CD8-positive, alpha-beta memory T cell (primary cell): ENCODE results near the gene BTF3. TPM values are rescaled to one million over a fixed set of nuclear protein-coding genes. Genes with fewer than 3 reads are reported as not detected.
"Not testable (repeated sequence)": the region's sequence is repeated elsewhere in the genome, so short reads cannot be mapped to it uniquely, and the experiment has no call there.

Source experiments
- CTCF ChIA-PET: fragments of 350-600 bp; sonication (Branson Sonifier 250); formaldehyde crosslinking; loops from one replicate; lab custom pipeline; 2021; ENCODE audit warnings: antibody characterized with exemption; lab: Charles Lee
- POLR2A ChIA-PET: fragments of 350-600 bp; sonication (Branson Sonifier 250); formaldehyde crosslinking; loops from one replicate; lab custom pipeline; 2021; ENCODE audit warnings: antibody characterized with exemption; lab: Charles Lee
- DNase-seq, 5 donors: peaks; one replicate each; pipeline versions ENCODE4 v3.0.0 to v3.0.0-alpha.2; 2020 to 2022; ENCODE audit warnings: mixed read lengths in 1 of 5
- H3K27ac ChIP-seq: one replicate; pipeline ENCODE4 v1.7.0; 2013; ENCODE audit warnings: low read depth, mild to moderate bottlenecking, low read length, moderate library complexity
- H3K27me3 ChIP-seq: 2 replicates; pipeline ENCODE4 v1.7.0; 2013; ENCODE audit warnings: low read length, mild to moderate bottlenecking; ENCODE audit not compliant: insufficient read depth, poor library complexity, severe bottlenecking
- H3K36me3 ChIP-seq: 2 replicates; pipeline ENCODE4 v1.7.0; 2013; ENCODE audit warnings: mild to moderate bottlenecking, low read length, moderate library complexity; ENCODE audit not compliant: insufficient read depth
- H3K4me1 ChIP-seq: 2 replicates; pipeline ENCODE4 v1.7.0; 2013; ENCODE audit warnings: mild to moderate bottlenecking, low read length, moderate library complexity; ENCODE audit not compliant: insufficient read depth
- H3K4me3 ChIP-seq: 2 replicates; pipeline ENCODE4 v1.7.0; 2013; ENCODE audit warnings: mild to moderate bottlenecking, low read length
- H3K9me3 ChIP-seq: 2 replicates; pipeline ENCODE4 v1.7.0; 2013; ENCODE audit warnings: mild to moderate bottlenecking, low read length
- H3K27ac Mint-ChIP-seq, 8 donors: one replicate each; pipeline ENCODE4 v1.8.0; 2020 to 2021; ENCODE audit warnings: mixed read lengths in 8 of 8, mild to moderate bottlenecking in 6 of 8, inconsistent platforms in 3 of 8, moderate library complexity in 3 of 8
- H3K27me3 Mint-ChIP-seq, 2 donors: one replicate each; pipeline ENCODE4 v1.8.0; 2020 to 2021; ENCODE audit warnings: mixed read lengths in 2 of 2, mild to moderate bottlenecking in 1 of 2, moderate library complexity in 1 of 2
- H3K36me3 Mint-ChIP-seq, 3 donors: one replicate each; pipeline ENCODE4 v1.8.0; 2020 to 2021; ENCODE audit warnings: mixed read lengths in 3 of 3, inconsistent platforms in 1 of 3, mild to moderate bottlenecking in 1 of 3
- H3K4me1 Mint-ChIP-seq, 3 donors: one replicate each; pipeline ENCODE4 v1.8.0; 2020 to 2021; ENCODE audit warnings: mixed read lengths in 3 of 3, inconsistent platforms in 1 of 3, mild to moderate bottlenecking in 1 of 3
- H3K4me3 Mint-ChIP-seq, 7 donors: one replicate each; pipeline ENCODE4 v1.8.0; 2020 to 2021; ENCODE audit warnings: mixed read lengths in 7 of 7, mild to moderate bottlenecking in 6 of 7, moderate library complexity in 4 of 7, inconsistent platforms in 2 of 7
- H3K9me3 Mint-ChIP-seq, 5 donors: one replicate each; pipeline ENCODE4 v1.8.0; 2020 to 2022; ENCODE audit warnings: mixed read lengths in 5 of 5, mild to moderate bottlenecking in 3 of 5, moderate library complexity in 2 of 5, inconsistent platforms in 1 of 5
- polyA plus RNA-seq: library from polyadenylated mRNA; unstranded; fragments of 300-500 nt; fragmentation: Illumina TruSeq; gene quantifications from one replicate; pipeline ENCODE4 v1.2.3, GENCODE V29; 2021
- total RNA-seq, 2 experiments: library from RNA; stranded (reverse); gene quantifications; one replicate each; pipeline ENCODE4 v1.2.3, GENCODE V29; 2021

The BTF3 gene
- total and polyA plus RNA-seq, 3 experiments from 2014 or later: 675 to 1,053 (median 1,052) TPM

DNA sequence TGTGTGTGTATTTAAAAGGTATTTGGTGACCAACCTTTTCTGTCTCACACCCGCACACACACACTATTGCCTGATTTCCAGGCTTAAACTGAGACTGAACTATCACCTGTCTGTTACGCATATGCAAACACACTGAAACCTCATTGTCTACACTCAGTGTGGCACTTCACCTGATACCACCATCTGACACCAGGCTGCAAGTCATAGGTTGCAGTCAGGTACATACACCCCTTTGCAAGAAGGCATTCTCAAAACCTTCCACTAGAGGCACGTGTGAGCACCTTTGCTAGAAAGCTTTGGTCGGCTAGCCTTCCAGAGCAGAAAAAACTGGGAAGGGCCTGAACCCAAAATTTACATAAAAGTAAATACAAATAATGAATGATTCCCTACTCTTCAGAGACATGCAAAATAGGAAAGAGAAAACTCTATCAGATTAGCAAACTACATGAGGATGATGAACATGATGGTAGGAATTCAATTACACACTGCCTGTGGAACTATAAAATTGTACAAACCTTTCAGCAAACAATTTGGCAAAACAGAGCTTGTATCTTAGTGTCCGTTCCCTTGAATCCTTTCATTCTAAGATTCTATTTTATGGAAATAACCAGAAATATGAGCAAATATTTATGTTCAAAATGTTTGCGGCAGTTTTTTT is 43.7 kb upstream of the BTF3 start:
- H3K27me3 Mint-ChIP-seq: peaks cover 64 to 80% of the 10 kb centered on the region in 2 donors
- H3K9me3 ChIP-seq: peaks cover 3% of the 10 kb centered on the region
- ChIA-PET POLR2A (no interaction called here), CTCF (interaction anchor here (1.4 to 2.0 kb wide), 5 partner anchors 10 to 239 kb away, joined by 3 to 11 read pairs (median 4); no protein-coding TSS in a partner anchor)
- H3K36me3 ChIP-seq: no peaks in the 10 kb centered on the region
- H3K9me3 Mint-ChIP-seq: peaks cover 8 to 13% (median 12%) of the 10 kb centered on the region in 5 donors
- H3K4me1 Mint-ChIP-seq: peaks cover 5 to 8% (median 7%) of the 10 kb centered on the region in 3 donors
- no peaks in the 10 kb centered on the region for H3K36me3 Mint-ChIP-seq
- no peak overlapping the region for H3K27ac ChIP-seq
- H3K27me3 ChIP-seq: peaks cover 56% of the 10 kb centered on the region
- H3K4me3 Mint-ChIP-seq: peak overlapping the region in 1 of 7 donors; percentile 22
- H3K4me3 ChIP-seq: no peak overlapping the region
- H3K27ac Mint-ChIP-seq: peak overlapping the region in 1 of 8 donors; percentile 28
- peak in 3 of 5 donors; percentile 30 to 58 (median 36) for DNase-seq
- peaks cover 4% of the 10 kb centered on the region for H3K4me1 ChIP-seq

DNA sequence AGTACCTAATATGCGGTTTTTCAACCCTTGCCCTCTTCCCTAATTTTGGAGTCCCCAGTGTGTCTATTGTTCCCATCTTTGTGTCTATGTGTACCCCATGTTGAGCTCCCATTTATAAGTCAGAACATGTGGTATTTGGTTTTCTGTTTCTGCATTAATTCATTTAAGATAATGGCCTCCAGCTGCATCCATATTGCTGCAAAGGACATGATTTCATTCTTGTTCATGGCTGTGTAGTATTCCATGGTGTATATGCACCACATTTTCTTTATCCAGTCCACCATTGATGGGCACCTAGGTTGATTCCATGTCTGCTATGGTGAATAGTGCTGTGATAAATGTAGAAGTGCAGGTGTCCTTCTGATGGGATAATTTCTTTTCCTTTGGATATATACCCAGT is 41.8 kb upstream of the BTF3 start:
- DNase-seq, H3K9me3 ChIP-seq, H3K4me3 ChIP-seq, H3K36me3 ChIP-seq, H3K9me3 Mint-ChIP-seq, H3K4me1 Mint-ChIP-seq, H3K27ac Mint-ChIP-seq, H3K27ac ChIP-seq, H3K36me3 Mint-ChIP-seq, H3K4me3 Mint-ChIP-seq, POLR2A ChIA-PET, H3K4me1 ChIP-seq: not testable (repeated sequence)
- peaks cover 52 to 85% of the 10 kb centered on the region in 2 donors for H3K27me3 Mint-ChIP-seq
- H3K27me3 ChIP-seq: peaks cover 41% of the 10 kb centered on the region
- CTCF ChIA-PET: interaction anchor here (2.0 kb wide), 1 partner anchor 240 kb away, joined by 11 read pairs; no protein-coding TSS in a partner anchor

DNA sequence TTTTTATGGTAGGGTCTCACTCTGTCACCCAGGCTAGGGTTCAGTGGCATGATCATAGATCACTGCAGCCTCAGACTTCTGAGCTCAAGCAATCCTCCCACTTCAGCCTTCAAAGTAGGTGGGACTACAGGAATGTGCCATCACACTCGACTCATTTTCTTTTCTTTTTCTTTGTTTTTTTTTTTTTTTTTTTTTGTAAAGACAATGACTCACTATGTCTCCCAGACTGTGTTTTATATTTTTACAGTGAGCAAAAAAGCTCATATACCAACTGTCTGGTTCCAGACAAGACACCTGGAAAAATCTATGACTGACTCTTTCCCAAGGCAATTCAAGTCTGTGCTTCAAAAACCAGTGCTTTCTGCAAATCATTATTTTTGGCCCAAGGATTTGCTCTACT is 38.9 kb upstream of the BTF3 start:
- Histone ChIP-seq H3K9me3 (no peaks in the 10 kb centered on the region), H3K27ac (no peak overlapping the region), H3K4me3 (no peak overlapping the region), H3K4me1 (no peaks in the 10 kb centered on the region), H3K36me3 (no peaks in the 10 kb centered on the region), H3K27me3 (peaks cover 16% of the 10 kb centered on the region)
- ChIA-PET CTCF (interaction anchor here (0.6 kb wide), 1 partner anchor 1025 kb away, joined by 3 read pairs; no protein-coding TSS in a partner anchor), POLR2A (no interaction called here)
- Mint-ChIP-seq H3K4me1 (no peaks in the 10 kb centered on the region), H3K27me3 (peaks cover 40 to 71% of the 10 kb centered on the region in 2 donors), H3K36me3 (no peaks in the 10 kb centered on the region), H3K27ac (no peak overlapping the region), H3K4me3 (no peak overlapping the region), H3K9me3 (peaks cover 0 to 2% (median 0%) of the 10 kb centered on the region in 5 donors)
- DNase-seq: no peak

GRCh38 chr5:73460133-73460532 is 38.1 kb upstream of the BTF3 start:
- Mint-ChIP-seq H3K27ac (no peak overlapping the region), H3K36me3 (no peaks in the 10 kb centered on the region), H3K4me1 (no peaks in the 10 kb centered on the region), H3K4me3 (no peak overlapping the region), H3K9me3 (peaks cover 0 to 2% (median 0%) of the 10 kb centered on the region in 5 donors), H3K27me3 (peaks cover 42 to 65% of the 10 kb centered on the region in 2 donors)
- no peaks in the 10 kb centered on the region for H3K9me3 ChIP-seq
- no peak for DNase-seq
- H3K4me1 ChIP-seq: no peaks in the 10 kb centered on the region
- H3K27me3 ChIP-seq: peaks cover 14% of the 10 kb centered on the region
- no peak overlapping the region for H3K4me3 ChIP-seq
- ChIA-PET POLR2A (no interaction called here), CTCF (interaction anchor here (1.0 kb wide), 1 partner anchor 9 kb away, joined by 3 read pairs; no protein-coding TSS in a partner anchor)
- no peak overlapping the region for H3K27ac ChIP-seq
- no peaks in the 10 kb centered on the region for H3K36me3 ChIP-seq

DNA sequence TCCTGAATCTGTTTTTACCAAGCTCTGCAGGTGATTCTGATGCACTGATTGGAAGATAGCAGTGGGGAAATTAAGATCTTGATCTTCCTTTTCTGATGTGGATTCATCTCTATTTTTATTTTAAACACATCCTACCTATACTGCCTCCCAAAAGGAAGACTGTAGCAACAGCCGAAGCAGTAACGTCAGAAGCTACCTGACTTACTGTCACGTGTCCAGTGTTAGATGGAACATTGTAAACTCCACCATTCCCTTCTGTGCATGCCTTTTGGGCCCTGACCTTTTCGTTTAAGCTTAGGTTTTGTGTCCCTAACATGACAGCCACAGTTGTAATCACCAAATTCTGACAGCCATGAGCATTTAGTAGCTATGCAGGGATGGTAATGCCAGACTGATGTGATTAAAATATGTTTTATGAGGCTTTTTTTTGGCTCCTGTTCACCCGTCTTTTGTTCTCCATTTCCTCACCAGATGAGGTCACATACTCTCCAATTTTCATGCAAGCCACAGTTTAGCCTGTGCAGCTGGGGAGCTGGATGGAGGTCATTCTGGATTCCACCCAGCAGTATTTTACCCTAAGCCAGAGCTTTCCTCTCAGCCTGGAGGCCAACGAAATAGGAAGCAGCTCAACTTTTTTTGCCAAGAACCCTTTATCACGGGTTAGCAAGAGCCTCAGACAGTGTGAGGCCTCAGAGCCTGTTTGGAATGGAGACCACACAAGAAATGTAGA is 34.1 kb upstream of the BTF3 start:
- CTCF ChIA-PET: interaction anchor here (0.8 kb wide), 1 partner anchor 10 kb away, joined by 4 read pairs; no protein-coding TSS in a partner anchor

GRCh38 chr5:73468638-73469037 is 29.6 kb upstream of the BTF3 start:
- H3K27ac Mint-ChIP-seq, H3K9me3 Mint-ChIP-seq, H3K4me3 Mint-ChIP-seq, H3K4me1 Mint-ChIP-seq, H3K27ac ChIP-seq, H3K27me3 ChIP-seq, H3K9me3 ChIP-seq, H3K36me3 Mint-ChIP-seq, H3K4me1 ChIP-seq, DNase-seq, POLR2A ChIA-PET, H3K4me3 ChIP-seq, CTCF ChIA-PET, H3K36me3 ChIP-seq: not testable (repeated sequence)
- H3K27me3 Mint-ChIP-seq: peaks cover 15 to 38% of the 10 kb centered on the region in 2 donors

More for the DNA sequence above, 34.1 kb upstream of the BTF3 start:
- no peaks in the 10 kb centered on the region for H3K4me1 ChIP-seq
- no peak overlapping the region for H3K4me3 ChIP-seq
- Mint-ChIP-seq H3K27ac (no peak overlapping the region), H3K36me3 (peaks cover 0 to 3% (median 0%) of the 10 kb centered on the region in 3 donors), H3K4me1 (no peaks in the 10 kb centered on the region), H3K9me3 (peaks cover 0 to 3% (median 0%) of the 10 kb centered on the region in 5 donors), H3K27me3 (peaks cover 18 to 45% of the 10 kb centered on the region in 2 donors), H3K4me3 (no peak overlapping the region)
- H3K27me3 ChIP-seq: peaks cover 10% of the 10 kb centered on the region
- no peak for DNase-seq
- no peak overlapping the region for H3K27ac ChIP-seq
- no peaks in the 10 kb centered on the region for H3K9me3 ChIP-seq
- H3K36me3 ChIP-seq: no peaks in the 10 kb centered on the region
- POLR2A ChIA-PET: no interaction called here

GRCh38 chr5:73469878-73470277 is 28.4 kb upstream of the BTF3 start:
- CTCF ChIA-PET: no interaction called here

GRCh38 chr5:73471654-73472053 is 26.6 kb upstream of the BTF3 start:
- no peaks in the 10 kb centered on the region for H3K4me1 ChIP-seq
- H3K27me3 Mint-ChIP-seq: peaks cover 8 to 32% of the 10 kb centered on the region in 2 donors
- H3K4me1 Mint-ChIP-seq: no peaks in the 10 kb centered on the region
- no peak overlapping the region for H3K27ac Mint-ChIP-seq
- ChIA-PET POLR2A (no interaction called here), CTCF (interaction anchor here (1.1 kb wide), 1 partner anchor 9 kb away, joined by 3 read pairs; no protein-coding TSS in a partner anchor)
- no peaks in the 10 kb centered on the region for H3K27me3 ChIP-seq
- H3K27ac ChIP-seq: no peak overlapping the region
- no peaks in the 10 kb centered on the region for H3K9me3 ChIP-seq
- no peak overlapping the region for H3K4me3 ChIP-seq
- peaks cover 0 to 3% (median 0%) of the 10 kb centered on the region in 3 donors for H3K36me3 Mint-ChIP-seq
- H3K9me3 Mint-ChIP-seq: peaks cover 0 to 3% (median 0%) of the 10 kb centered on the region in 5 donors
- no peak for DNase-seq
- H3K36me3 ChIP-seq: no peaks in the 10 kb centered on the region
- H3K4me3 Mint-ChIP-seq: no peak overlapping the region

More at GRCh38 chr5:73469878-73470277, 28.4 kb upstream of the BTF3 start:
- H3K9me3 Mint-ChIP-seq: peaks cover 0 to 3% (median 0%) of the 10 kb centered on the region in 5 donors
- H3K27me3 ChIP-seq: peaks cover 6% of the 10 kb centered on the region
- POLR2A ChIA-PET: no interaction called here
- no peaks in the 10 kb centered on the region for H3K4me1 ChIP-seq
- H3K36me3 ChIP-seq: no peaks in the 10 kb centered on the region
- no peak for DNase-seq
- no peak overlapping the region for H3K27ac Mint-ChIP-seq
- peaks cover 9 to 32% of the 10 kb centered on the region in 2 donors for H3K27me3 Mint-ChIP-seq
- H3K36me3 Mint-ChIP-seq: peaks cover 0 to 3% (median 0%) of the 10 kb centered on the region in 3 donors
- no peaks in the 10 kb centered on the region for H3K9me3 ChIP-seq
- no peaks in the 10 kb centered on the region for H3K4me1 Mint-ChIP-seq
- H3K4me3 Mint-ChIP-seq: no peak overlapping the region
- no peak overlapping the region for H3K4me3 ChIP-seq
- no peak overlapping the region for H3K27ac ChIP-seq
